GM12801 (cell line): ENCODE results near the gene LILRB4.

Source experiments
- TF ChIP-seq, protein P1 (sequence below): IDR thresholded peaks from one replicate; pipeline ENCODE4 v1.5.1; 2011; ENCODE audit warnings: control low read depth; ENCODE audit not compliant: insufficient read length; ENCODE audit errors: extremely low read depth

The LILRB4 gene

DNA sequence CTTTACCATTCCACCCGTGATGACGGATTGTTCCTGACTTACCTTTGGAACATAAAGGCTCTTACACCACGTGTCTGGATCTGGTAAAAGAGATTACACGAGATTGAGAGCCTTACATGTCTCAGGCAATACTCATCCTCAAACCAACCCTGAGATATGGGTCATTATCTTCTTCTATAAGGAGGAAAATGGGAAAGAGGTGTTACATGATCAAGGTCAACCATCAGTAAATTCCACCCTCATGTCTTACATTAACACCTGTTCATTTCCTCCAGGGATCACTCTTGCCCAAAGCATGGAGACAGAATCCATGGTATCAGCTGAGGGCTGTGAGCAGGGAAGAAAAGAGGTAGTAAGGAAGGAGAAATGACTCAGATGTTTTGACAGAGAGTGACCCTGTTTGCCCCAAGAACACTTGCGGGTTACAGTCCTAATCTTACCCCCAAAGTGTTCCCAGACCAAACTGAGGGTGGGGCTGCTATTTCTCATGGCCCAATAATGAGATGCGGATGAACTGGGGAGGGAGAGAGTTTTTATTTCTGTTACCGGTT, 19.6 kb downstream of the LILRB4 start:
- TF ChIP-seq, protein P1, sequence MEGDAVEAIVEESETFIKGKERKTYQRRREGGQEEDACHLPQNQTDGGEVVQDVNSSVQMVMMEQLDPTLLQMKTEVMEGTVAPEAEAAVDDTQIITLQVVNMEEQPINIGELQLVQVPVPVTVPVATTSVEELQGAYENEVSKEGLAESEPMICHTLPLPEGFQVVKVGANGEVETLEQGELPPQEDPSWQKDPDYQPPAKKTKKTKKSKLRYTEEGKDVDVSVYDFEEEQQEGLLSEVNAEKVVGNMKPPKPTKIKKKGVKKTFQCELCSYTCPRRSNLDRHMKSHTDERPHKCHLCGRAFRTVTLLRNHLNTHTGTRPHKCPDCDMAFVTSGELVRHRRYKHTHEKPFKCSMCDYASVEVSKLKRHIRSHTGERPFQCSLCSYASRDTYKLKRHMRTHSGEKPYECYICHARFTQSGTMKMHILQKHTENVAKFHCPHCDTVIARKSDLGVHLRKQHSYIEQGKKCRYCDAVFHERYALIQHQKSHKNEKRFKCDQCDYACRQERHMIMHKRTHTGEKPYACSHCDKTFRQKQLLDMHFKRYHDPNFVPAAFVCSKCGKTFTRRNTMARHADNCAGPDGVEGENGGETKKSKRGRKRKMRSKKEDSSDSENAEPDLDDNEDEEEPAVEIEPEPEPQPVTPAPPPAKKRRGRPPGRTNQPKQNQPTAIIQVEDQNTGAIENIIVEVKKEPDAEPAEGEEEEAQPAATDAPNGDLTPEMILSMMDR = no peak

DNA sequence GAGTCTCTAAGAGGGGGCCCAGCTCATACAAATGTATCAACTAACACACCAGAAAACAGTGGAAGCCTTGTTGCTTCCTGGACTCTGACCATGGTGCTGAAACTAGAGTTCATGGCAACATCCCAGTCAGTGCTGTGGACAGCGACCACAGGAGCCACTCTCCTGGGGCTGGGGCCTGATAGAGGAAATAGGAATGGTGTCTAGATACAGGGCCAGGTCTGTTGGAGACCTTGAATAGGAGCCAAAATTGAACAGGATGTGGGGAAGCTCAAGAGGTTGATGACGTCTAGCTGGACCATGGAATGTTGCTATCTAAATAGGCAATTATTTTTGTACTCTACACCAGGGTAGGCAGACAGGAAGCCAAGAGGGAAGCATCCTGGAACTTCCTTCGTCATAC, 21.7 kb downstream of the LILRB4 start:
- TF ChIP-seq, protein P1 = no peak

DNA sequence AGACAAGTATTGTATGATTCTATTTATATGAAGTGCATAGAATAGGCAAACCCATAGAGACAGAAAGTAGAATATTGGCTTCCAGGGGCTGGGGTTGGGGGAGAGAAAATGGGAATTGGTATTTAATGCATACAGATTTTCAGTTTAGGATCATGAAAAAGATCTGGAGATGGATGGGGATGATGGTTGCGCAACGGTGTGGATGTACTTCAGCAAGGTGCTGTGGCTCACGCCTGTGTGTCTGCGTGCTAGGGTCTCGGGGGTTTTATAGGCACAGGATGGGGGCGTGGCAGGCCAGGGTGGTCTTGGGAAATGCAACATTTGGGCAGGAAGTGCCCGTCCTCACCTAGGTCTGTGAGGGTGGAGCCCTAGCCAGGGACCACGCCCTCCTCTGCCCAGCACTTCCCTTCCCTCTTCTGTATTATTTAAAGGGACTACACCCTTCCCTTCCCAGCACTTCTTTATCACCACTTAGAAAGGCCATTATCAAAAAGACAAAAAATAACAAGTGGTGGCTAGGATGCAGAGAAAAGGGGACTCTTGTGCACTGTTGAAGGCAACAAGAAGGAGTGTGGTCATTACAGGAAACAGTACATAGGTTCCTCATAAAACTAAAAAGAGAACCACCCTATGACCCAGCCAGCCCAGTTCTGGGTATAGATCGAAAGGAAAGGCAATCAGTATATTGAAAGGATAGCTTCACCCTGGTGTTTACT, 29.0 kb downstream of the LILRB4 start:
- TF ChIP-seq, protein P1 = no peak

DNA sequence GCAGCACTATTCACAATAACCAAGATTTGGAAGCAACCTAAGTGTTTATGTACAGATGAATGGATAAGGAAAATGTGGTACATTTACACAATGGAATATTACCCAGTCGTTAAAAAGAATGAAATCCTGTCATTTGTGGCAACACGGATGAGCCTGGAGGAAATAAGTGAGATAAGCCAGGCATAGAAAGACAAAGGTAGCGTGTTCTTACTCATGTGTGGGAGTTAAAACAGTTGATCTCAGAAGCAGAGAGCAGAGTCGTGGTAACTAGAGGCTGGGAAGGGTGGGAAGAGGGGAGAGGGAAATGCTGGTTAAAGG, 29.5 kb downstream of the LILRB4 start:
- TF ChIP-seq, protein P1 = no peak

DNA sequence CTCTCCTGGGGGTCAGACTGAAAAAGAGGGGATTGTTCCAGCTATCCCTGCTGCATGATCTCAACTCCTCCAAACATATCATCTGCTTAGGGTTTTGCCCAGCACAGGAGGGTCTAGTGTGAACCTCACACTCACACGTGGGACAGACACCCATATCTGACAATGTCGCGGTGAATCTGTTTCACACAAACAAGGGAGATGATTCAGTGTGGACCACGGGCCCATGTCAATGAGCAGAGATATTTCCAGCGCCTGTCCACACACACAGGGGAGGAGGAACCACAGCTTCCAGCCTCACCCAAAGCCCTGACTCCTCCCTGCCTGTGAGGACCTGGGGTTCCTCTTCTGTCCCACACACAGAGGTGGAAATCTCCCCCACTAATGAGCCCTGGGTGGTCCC, 31.9 kb downstream of the LILRB4 start:
- TF ChIP-seq, protein P1 = no peak

DNA sequence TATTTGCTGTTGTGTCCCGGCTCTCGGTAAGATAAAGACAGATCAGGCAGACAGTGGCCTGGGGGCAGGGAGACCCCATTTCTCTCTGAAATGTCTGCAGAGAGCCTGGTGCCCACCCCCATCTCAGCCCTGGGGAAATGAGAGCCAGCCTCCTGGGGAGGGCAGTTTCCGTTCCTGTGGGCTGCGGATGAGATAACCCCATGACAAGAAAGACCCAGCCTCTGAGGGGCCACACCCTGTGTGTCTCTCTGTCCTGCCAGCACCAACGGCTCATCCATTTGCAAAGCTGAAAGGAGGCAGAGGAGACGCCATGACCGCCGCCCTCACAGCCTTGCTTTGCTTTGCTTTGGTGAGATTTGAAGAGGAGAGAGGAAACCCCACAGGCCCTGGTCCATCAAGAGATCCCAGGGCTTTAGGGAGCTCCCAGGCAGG, 33.3 kb downstream of the LILRB4 start:
- TF ChIP-seq, protein P1 = no peak

DNA sequence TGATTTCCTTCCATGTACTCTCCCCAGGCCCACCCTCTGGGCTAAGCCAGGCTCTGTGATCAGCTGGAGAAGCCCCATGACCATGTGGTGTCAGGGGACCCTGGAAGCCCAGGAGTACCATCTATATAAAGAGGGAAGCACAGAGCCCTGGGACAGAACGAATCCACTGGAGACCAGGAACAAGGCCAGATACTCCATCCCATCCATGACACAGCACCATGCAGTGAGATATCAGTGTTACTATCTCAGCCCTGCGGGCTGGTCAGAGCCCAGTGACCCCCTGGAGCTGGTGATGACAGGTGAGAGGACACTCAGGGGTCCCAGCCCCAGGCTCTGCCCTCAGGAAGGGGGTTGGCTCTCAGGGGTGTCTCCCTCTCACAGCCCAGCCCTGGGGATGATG, 34.0 kb downstream of the LILRB4 start:
- TF ChIP-seq, protein P1 = no peak
